ENCODE data around the gene ADAMTSL3. TPM values are rescaled to one million over a fixed set of nuclear protein-coding genes. Genes with fewer than 3 reads are reported as not detected.

ADAMTSL3 gene
- total and polyA plus RNA-seq, 2 donors (not counting 1 experiment from before 2014, with no cell fraction given) = 0.01 TPM; not detected in 1

DNA sequence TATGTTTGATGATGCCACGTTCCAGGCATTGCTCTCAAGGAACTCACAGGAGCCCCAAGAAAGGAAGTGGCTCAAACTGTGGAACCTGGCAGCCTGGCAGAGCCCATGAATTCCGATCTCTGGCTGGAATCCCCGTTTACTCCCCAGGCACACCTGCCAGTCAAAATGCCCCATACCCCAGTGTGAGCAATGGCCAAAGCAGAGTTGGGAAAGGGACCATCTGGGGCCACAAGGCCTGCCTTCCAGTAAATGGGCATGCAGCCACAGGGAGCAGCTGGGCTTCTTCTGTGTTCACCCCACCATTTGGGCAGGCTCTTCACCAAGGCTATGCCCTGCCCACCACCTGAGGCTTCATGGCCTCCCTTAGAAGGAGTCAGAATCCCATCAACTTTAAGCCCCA is 324.7 kb downstream of the ADAMTSL3 start:
- peaks cover 2% of the 10 kb centered on the region for H3K4me1 Mint-ChIP-seq
- ChIA-PET CTCF (no interaction called here), POLR2A (no interaction called here)
- no peak overlapping the region for H3K4me3 Mint-ChIP-seq
- H3K79me2 ChIP-seq (ENCODE audit: control insufficient read depth, insufficient read depth, low read length) = no peaks in the 10 kb centered on the region
- H3K4me2 ChIP-seq (replicated peaks; ENCODE audit: low read depth, low read length, poor library complexity, severe bottlenecking) = no peak overlapping the region
- H3K9me3 Mint-ChIP-seq (ENCODE audit: insufficient read depth) = no peaks in the 10 kb centered on the region
- DNase-seq (no peak), ATAC-seq (ENCODE audit: low read depth) (no peak)
- no peaks in the 10 kb centered on the region for H4K20me1 ChIP-seq (ENCODE audit: control insufficient read depth, insufficient read depth, low read length, poor library complexity, severe bottlenecking)
- no peaks in the 10 kb centered on the region for H3K36me3 ChIP-seq (replicated peaks in 1 of 2; ENCODE audit: control extremely low read depth in 1 of 2, control insufficient read depth in 1 of 2, extremely low read depth in 1 of 2, insufficient read depth in 2 of 2, low read length in 1 of 2)
- H3K27me3 ChIP-seq (replicated peaks in 1 of 4; ENCODE audit: control extremely low read depth in 1 of 4, control insufficient read depth in 3 of 4, insufficient read depth in 4 of 4, low read length in 3 of 4) = no peaks in the 10 kb centered on the region
- H3K27ac ChIP-seq (ENCODE audit: low read length in 2 of 2) = no peak overlapping the region
- peaks cover 0 to 3% of the 10 kb centered on the region in 2 donors for H3K4me1 ChIP-seq (ENCODE audit: control insufficient read depth in 2 of 2, insufficient read depth in 2 of 2, low read length in 2 of 2)
- H3K4me3 ChIP-seq (ENCODE audit: control extremely low read depth in 1 of 5, extremely low read depth in 1 of 5, insufficient read depth in 1 of 5, low read depth in 2 of 5, low read length in 4 of 5) = no peak overlapping the region
- intact Hi-C loops (cut with micrococcal nuclease) = no loop called here
- WGBS (ENCODE audit: insufficient coverage) = 88% methylated on average over 3 of the region's 3 CpGs
- TF ChIP-seq EZH2 (IDR thresholded peaks at IDR 0.05; ENCODE audit: borderline replicate concordance, insufficient read depth, low read depth, low read length, poor library complexity, severe bottlenecking) (no peak), CTCF (IDR thresholded peaks at IDR 0.05) (no peak)
- H3K9ac ChIP-seq (ENCODE audit: low read length) = no peak overlapping the region
- peaks cover 0 to 15% (median 0%) of the 10 kb centered on the region in 3 donors for H3K9me3 ChIP-seq (ENCODE audit: control extremely low read depth in 1 of 3, control insufficient read depth in 2 of 3, insufficient read depth in 1 of 3, low read length in 2 of 3)
- H3K27me3 Mint-ChIP-seq = peaks cover 7% of the 10 kb centered on the region
- no peak overlapping the region for H3K27ac Mint-ChIP-seq
- no peak overlapping the region for H2AFZ ChIP-seq (ENCODE audit: insufficient read depth, low read depth, low read length, poor library complexity, severe bottlenecking)

- peaks cover 0 to 15% (median 0%) of the 10 kb centered on the region in 3 donors for H3K9me3 ChIP-seq (ENCODE audit: control extremely low read depth in 1 of 3, control insufficient read depth in 2 of 3, insufficient read depth in 1 of 3, low read length in 2 of 3)
- Mint-ChIP-seq H3K4me3 (no peak overlapping the region), H3K4me1 (peaks cover 7% of the 10 kb centered on the region), H3K27ac (no peak overlapping the region), H3K27me3 (peaks cover 3% of the 10 kb centered on the region), H3K9me3 (ENCODE audit: insufficient read depth) (no peaks in the 10 kb centered on the region)
- no peak overlapping the region for H3K4me2 ChIP-seq (replicated peaks; ENCODE audit: low read depth, low read length, poor library complexity, severe bottlenecking)
- POLR2A ChIA-PET = no interaction called here
- ATAC-seq (ENCODE audit: low read depth) (no peak), DNase-seq (no peak)
- no peaks in the 10 kb centered on the region for H3K27me3 ChIP-seq (replicated peaks in 1 of 4; ENCODE audit: control extremely low read depth in 1 of 4, control insufficient read depth in 3 of 4, insufficient read depth in 4 of 4, low read length in 3 of 4)
- TF ChIP-seq CTCF (IDR thresholded peaks at IDR 0.05) (no peak), EZH2 (IDR thresholded peaks at IDR 0.05; ENCODE audit: borderline replicate concordance, insufficient read depth, low read depth, low read length, poor library complexity, severe bottlenecking) (no peak)
- H3K36me3 ChIP-seq (replicated peaks in 1 of 2; ENCODE audit: control extremely low read depth in 1 of 2, control insufficient read depth in 1 of 2, extremely low read depth in 1 of 2, insufficient read depth in 2 of 2, low read length in 1 of 2) = no peaks in the 10 kb centered on the region
- peaks cover 0 to 3% of the 10 kb centered on the region in 2 donors for H3K4me1 ChIP-seq (ENCODE audit: control insufficient read depth in 2 of 2, insufficient read depth in 2 of 2, low read length in 2 of 2)
- intact Hi-C loops (cut with micrococcal nuclease) = no loop called here
- H3K79me2 ChIP-seq (ENCODE audit: control insufficient read depth, insufficient read depth, low read length) = no peaks in the 10 kb centered on the region
- CTCF ChIA-PET = no interaction called here
- no peak overlapping the region for H2AFZ ChIP-seq (ENCODE audit: insufficient read depth, low read depth, low read length, poor library complexity, severe bottlenecking)
- H3K27ac ChIP-seq (ENCODE audit: low read length in 2 of 2) = no peak overlapping the region
- 96% methylated on average over 4 of the region's 4 CpGs for WGBS (ENCODE audit: insufficient coverage)
- no peak overlapping the region for H3K4me3 ChIP-seq (ENCODE audit: control extremely low read depth in 1 of 5, extremely low read depth in 1 of 5, insufficient read depth in 1 of 5, low read depth in 2 of 5, low read length in 4 of 5)
- H4K20me1 ChIP-seq (ENCODE audit: control insufficient read depth, insufficient read depth, low read length, poor library complexity, severe bottlenecking) = no peaks in the 10 kb centered on the region
- H3K9ac ChIP-seq (ENCODE audit: low read length) = no peak overlapping the region
Observed at GRCh38 chr15:83980637-83981036, 326.7 kb downstream of the ADAMTSL3 start.
